ENCODE measurements around the gene MPZ.
"Not testable (repeated sequence)": the region's sequence is repeated elsewhere in the genome, so short reads cannot be mapped to it uniquely, and the experiment has no call there.

DNA sequence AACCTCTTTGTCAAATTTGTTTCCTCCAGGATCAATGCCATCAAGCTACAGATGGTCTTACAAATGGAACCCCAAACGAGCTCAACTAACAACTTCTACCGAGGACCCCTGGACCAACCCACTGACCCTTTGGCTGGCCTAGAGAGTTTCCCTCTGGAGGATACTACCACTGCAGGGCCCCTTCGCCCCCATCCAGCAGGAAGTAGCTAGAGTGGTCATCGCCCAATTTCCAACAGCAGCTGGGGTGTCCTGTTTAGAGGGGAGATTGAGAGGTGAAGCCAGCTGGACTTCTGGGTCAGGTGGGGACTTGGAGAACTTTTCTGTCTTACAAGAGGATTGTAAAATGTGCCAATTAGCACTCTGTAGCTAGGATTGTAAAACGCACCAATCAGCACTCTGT is 52.7 kb downstream of the MPZ start:
- TF ChIP-seq, protein P1, sequence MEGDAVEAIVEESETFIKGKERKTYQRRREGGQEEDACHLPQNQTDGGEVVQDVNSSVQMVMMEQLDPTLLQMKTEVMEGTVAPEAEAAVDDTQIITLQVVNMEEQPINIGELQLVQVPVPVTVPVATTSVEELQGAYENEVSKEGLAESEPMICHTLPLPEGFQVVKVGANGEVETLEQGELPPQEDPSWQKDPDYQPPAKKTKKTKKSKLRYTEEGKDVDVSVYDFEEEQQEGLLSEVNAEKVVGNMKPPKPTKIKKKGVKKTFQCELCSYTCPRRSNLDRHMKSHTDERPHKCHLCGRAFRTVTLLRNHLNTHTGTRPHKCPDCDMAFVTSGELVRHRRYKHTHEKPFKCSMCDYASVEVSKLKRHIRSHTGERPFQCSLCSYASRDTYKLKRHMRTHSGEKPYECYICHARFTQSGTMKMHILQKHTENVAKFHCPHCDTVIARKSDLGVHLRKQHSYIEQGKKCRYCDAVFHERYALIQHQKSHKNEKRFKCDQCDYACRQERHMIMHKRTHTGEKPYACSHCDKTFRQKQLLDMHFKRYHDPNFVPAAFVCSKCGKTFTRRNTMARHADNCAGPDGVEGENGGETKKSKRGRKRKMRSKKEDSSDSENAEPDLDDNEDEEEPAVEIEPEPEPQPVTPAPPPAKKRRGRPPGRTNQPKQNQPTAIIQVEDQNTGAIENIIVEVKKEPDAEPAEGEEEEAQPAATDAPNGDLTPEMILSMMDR (IDR thresholded peaks at IDR 0.05), result not testable (repeated sequence)
- TF ChIP-seq, protein P2, sequence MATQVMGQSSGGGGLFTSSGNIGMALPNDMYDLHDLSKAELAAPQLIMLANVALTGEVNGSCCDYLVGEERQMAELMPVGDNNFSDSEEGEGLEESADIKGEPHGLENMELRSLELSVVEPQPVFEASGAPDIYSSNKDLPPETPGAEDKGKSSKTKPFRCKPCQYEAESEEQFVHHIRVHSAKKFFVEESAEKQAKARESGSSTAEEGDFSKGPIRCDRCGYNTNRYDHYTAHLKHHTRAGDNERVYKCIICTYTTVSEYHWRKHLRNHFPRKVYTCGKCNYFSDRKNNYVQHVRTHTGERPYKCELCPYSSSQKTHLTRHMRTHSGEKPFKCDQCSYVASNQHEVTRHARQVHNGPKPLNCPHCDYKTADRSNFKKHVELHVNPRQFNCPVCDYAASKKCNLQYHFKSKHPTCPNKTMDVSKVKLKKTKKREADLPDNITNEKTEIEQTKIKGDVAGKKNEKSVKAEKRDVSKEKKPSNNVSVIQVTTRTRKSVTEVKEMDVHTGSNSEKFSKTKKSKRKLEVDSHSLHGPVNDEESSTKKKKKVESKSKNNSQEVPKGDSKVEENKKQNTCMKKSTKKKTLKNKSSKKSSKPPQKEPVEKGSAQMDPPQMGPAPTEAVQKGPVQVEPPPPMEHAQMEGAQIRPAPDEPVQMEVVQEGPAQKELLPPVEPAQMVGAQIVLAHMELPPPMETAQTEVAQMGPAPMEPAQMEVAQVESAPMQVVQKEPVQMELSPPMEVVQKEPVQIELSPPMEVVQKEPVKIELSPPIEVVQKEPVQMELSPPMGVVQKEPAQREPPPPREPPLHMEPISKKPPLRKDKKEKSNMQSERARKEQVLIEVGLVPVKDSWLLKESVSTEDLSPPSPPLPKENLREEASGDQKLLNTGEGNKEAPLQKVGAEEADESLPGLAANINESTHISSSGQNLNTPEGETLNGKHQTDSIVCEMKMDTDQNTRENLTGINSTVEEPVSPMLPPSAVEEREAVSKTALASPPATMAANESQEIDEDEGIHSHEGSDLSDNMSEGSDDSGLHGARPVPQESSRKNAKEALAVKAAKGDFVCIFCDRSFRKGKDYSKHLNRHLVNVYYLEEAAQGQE (IDR thresholded peaks at IDR 0.05; ENCODE audit: insufficient read depth in 1 of 2, low read depth in 2 of 2, low read length in 1 of 2), result not testable (repeated sequence)
- TF ChIP-seq POLR2AphosphoS5 (IDR thresholded peaks at IDR 0.05; ENCODE audit: low read depth, low read length), result not testable (repeated sequence)

Data from Panc1 (cell line).